Kidney (tissue), 14 donors: ENCODE measurements around the gene FBXO17. TPM values are rescaled to one million over a fixed set of nuclear protein-coding genes. Genes with fewer than 3 reads are reported as not detected.

ENCODE experiments used
- DNase-seq, 5 donors: peaks; one replicate each; pipeline ENCODE4 v3.0.0-alpha.2; 2013 to 2020
- FAIRE-seq: peaks from 2 replicates; lab custom pipeline; 2012; peaks lifted over from hg19 to GRCh38; lab: Jason Lieb, UNC
- H3K27ac ChIP-seq, 2 donors: one replicate each; pipeline ENCODE4 v1.7.0; 2013; ENCODE audit warnings: low read depth in 2 of 2, low read length in 2 of 2, inconsistent platforms in 1 of 2
- H3K27me3 ChIP-seq: one replicate; pipeline ENCODE4 v1.7.1; 2013; ENCODE audit warnings: low read length, inconsistent platforms; ENCODE audit not compliant: control insufficient read depth, insufficient read depth
- H3K36me3 ChIP-seq, 3 donors: one replicate each; pipeline versions ENCODE4 v1.7.0 to v1.7.1; 2013; ENCODE audit warnings: low read length in 3 of 3, control low read depth in 1 of 3, inconsistent platforms in 1 of 3; ENCODE audit not compliant: insufficient read depth in 3 of 3, control insufficient read depth in 2 of 3
- H3K4me1 ChIP-seq, 3 donors: one replicate each; pipeline versions ENCODE4 v1.7.0 to v1.7.1; 2013; ENCODE audit warnings: low read length in 3 of 3, inconsistent platforms in 1 of 3, low read depth in 1 of 3; ENCODE audit not compliant: control insufficient read depth in 2 of 3, insufficient read depth in 2 of 3
- H3K4me3 ChIP-seq, 3 donors: one replicate each; pipeline versions ENCODE4 v1.7.0 to v1.8.1; 2013; ENCODE audit warnings: low read length in 3 of 3, control low read depth in 1 of 3, inconsistent platforms in 1 of 3
- H3K9ac ChIP-seq, 3 donors: one replicate each; pipeline versions ENCODE4 v1.7.0 to v1.7.1; 2013; ENCODE audit warnings: low read length in 3 of 3, control low read depth in 1 of 3, inconsistent platforms in 1 of 3
- H3K9me3 ChIP-seq, 3 donors: one replicate each; pipeline versions ENCODE4 v1.7.0 to v1.7.1; 2013; ENCODE audit warnings: low read length in 3 of 3, control low read depth in 1 of 3, inconsistent platforms in 1 of 3; ENCODE audit not compliant: control insufficient read depth in 2 of 3, insufficient read depth in 1 of 3
- intact Hi-C: fragments of 100-400 bp; cut with DNase I; formaldehyde crosslinking; loops from one replicate; pipeline ENCODE4 v1.11.1; 2022
- polyA plus RNA-seq: library from polyadenylated mRNA; stranded (reverse); fragments of 350-450 nt; fragmentation: Illumina TruSeq; extraction: RNeasy Lipid Tissue Mini Kit (QIAGEN cat#74804); gene quantifications from one replicate; pipeline ENCODE4 v1.2.3, GENCODE V29; 2014; ENCODE audit warnings: low read depth, low replicate concordance; ENCODE audit not compliant: insufficient read depth
- total RNA-seq: library from RNA; stranded (reverse); fragmentation: NEBNext Ultra II Directional; extraction: Animal tissue kit (Norgen Biotek cat#: 25700); gene quantifications from one replicate; pipeline ENCODE4 v1.2.1, GENCODE V29; 2021
- TF ChIP-seq, protein P1 (sequence below): IDR thresholded peaks from 3 replicates; pipeline ENCODE4 v1.5.1; 2012; ENCODE audit warnings: mild to moderate bottlenecking, moderate library complexity, borderline replicate concordance; ENCODE audit not compliant: insufficient read depth; ENCODE audit errors: extremely low read depth
- donor health status: control.
- donor health status: control.
- donor health status: control.
- donor health status: control.
- donor health status: control.
- donor health status: DM: yes; HTN: yes; CAD: no.
- donor health status: Normal renal cell carcinoma (clear cell type).

The FBXO17 gene
- total and polyA plus RNA-seq, 2 donors from 2014 or later, result 32.3 to 44.3 TPM

DNA sequence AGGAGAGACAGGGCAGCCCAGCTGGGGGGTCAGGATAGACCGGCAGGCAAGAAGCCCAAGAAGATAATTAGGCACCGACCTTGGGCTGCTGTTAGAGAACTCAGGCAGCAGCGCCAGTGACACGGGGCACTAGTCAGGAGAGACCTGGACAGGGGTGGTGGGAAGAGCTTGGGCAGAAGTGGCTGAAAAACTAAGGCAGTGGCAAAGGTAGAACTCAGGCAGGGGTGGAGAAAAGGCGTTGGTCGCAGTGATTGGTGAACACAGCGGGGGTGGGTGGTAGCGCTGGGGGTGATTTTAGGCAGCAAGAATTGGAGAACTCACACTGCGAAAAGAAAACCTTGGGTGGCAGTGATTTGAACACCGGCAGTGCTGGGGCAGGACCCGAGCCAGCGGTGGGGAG lies 67.9 kb downstream of the FBXO17 start:
- TF ChIP-seq, protein P1, sequence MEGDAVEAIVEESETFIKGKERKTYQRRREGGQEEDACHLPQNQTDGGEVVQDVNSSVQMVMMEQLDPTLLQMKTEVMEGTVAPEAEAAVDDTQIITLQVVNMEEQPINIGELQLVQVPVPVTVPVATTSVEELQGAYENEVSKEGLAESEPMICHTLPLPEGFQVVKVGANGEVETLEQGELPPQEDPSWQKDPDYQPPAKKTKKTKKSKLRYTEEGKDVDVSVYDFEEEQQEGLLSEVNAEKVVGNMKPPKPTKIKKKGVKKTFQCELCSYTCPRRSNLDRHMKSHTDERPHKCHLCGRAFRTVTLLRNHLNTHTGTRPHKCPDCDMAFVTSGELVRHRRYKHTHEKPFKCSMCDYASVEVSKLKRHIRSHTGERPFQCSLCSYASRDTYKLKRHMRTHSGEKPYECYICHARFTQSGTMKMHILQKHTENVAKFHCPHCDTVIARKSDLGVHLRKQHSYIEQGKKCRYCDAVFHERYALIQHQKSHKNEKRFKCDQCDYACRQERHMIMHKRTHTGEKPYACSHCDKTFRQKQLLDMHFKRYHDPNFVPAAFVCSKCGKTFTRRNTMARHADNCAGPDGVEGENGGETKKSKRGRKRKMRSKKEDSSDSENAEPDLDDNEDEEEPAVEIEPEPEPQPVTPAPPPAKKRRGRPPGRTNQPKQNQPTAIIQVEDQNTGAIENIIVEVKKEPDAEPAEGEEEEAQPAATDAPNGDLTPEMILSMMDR, result no peak
- peaks cover 0 to 8% (median 8%) of the 10 kb centered on the region in 3 donors for H3K36me3 ChIP-seq

DNA sequence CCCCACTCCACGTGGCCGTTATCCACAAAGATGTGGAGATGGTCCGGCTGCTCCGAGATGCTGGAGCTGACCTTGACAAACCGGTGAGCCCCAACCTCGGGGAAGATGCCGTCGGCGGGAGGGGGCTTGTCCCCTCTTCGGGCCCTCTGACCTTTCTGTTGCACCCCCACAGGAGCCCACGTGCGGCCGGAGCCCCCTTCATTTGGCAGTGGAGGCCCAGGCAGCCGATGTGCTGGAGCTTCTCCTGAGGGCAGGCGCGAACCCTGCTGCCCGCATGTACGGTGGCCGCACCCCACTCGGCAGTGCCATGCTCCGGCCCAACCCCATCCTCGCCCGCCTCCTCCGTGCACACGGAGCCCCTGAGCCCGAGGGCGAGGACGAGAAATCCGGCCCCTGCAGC lies 68.3 kb downstream of the FBXO17 start:
- TF ChIP-seq, protein P1, result no peak
- no peak for DNase-seq
- peaks cover 2% of the 10 kb centered on the region for H3K27me3 ChIP-seq
- no peaks in the 10 kb centered on the region for H3K4me1 ChIP-seq
- no peak overlapping the region for H3K27ac ChIP-seq
- no peaks in the 10 kb centered on the region for H3K9me3 ChIP-seq
- peaks cover 0 to 8% (median 8%) of the 10 kb centered on the region in 3 donors for H3K36me3 ChIP-seq
- intact Hi-C loops, result no loop called here
- no peak overlapping the region for H3K4me3 ChIP-seq
- H3K9ac ChIP-seq, result no peak overlapping the region
- no peak for FAIRE-seq

More for the DNA sequence above, 67.9 kb downstream of the FBXO17 start:
- Histone ChIP-seq H3K4me1 (no peaks in the 10 kb centered on the region), H3K9me3 (no peaks in the 10 kb centered on the region), H3K27me3 (peaks cover 2% of the 10 kb centered on the region), H3K9ac (no peak overlapping the region), H3K4me3 (no peak overlapping the region), H3K27ac (no peak overlapping the region)
- DNase-seq (no peak), FAIRE-seq (no peak)
- intact Hi-C loops, result no loop called here

DNA sequence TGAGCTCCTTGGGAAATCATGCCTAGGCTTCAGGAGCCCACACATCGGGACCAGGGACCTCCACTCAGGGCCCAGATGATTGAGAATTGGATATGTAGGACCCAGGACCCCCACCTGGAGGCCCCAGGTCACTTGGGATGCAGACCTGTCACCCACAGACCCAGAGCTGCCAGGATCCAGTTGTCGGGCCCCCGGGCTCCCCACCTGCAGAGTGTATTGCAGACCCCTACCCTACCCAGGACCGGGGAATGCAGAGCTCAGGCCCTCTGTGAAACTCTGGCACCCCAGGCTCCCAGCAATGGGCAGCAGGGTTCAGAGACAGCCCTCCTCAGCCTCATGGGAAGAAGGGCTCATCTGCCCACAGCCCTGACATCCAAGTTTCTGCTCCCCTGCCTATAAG lies 69.9 kb downstream of the FBXO17 start:
- FAIRE-seq (no peak), DNase-seq (no peak)
- intact Hi-C loops, result no loop called here
- H3K4me1 ChIP-seq, result no peaks in the 10 kb centered on the region
- TF ChIP-seq, protein P1, result no peak
- H3K9ac ChIP-seq, result no peak overlapping the region
- no peak overlapping the region for H3K4me3 ChIP-seq
- peaks cover 0 to 3% (median 0%) of the 10 kb centered on the region in 3 donors for H3K9me3 ChIP-seq
- H3K27me3 ChIP-seq, result no peaks in the 10 kb centered on the region
- no peak overlapping the region for H3K27ac ChIP-seq
- H3K36me3 ChIP-seq, result peaks cover 0 to 8% (median 8%) of the 10 kb centered on the region in 3 donors
